ENCODE results near the gene ALOX5. TPM values are rescaled to one million over a fixed set of nuclear protein-coding genes. Genes with fewer than 3 reads are reported as not detected.
A peak's percentile ranks its signal among the peaks of the same experiment; 100 is the strongest.

The ALOX5 gene
- total RNA-seq, 1 experiment from 2014 or later = 0.11 TPM

GRCh38 chr10:45425621-45426563 is 51.9 kb downstream of the ALOX5 start:
- H3K9ac ChIP-seq (ENCODE audit: low read length) = no peak overlapping the region
- no peaks in the 10 kb centered on the region for H3F3A ChIP-seq (ENCODE audit: low read length, unreplicated experiment)
- H3K27ac ChIP-seq (ENCODE audit: low read length) = no peak overlapping the region
- no peaks in the 10 kb centered on the region for H3K9me3 ChIP-seq (ENCODE audit: low read length)
- intact Hi-C loops (cut with micrococcal nuclease) = no loop called here
- no peak overlapping the region for H3K4me2 ChIP-seq (ENCODE audit: low read length)
- no peak overlapping the region for H3K4me3 ChIP-seq (ENCODE audit: low read length)
- H4K20me1 ChIP-seq (ENCODE audit: low read length) = no peaks in the 10 kb centered on the region
- no peak overlapping the region for H2AFZ ChIP-seq (ENCODE audit: low read length)
- ATAC-seq = peak; percentile 98
- H3K27me3 ChIP-seq (ENCODE audit: low read length) = no peaks in the 10 kb centered on the region
- DNase-seq = peak; percentile 74
- TF ChIP-seq EZH2phosphoT487 (IDR thresholded peaks at IDR 0.05; ENCODE audit: borderline replicate concordance, low read length) = no peak
- TF ChIP-seq EZH2 (IDR thresholded peaks at IDR 0.05; ENCODE audit: low read length, unreplicated experiment) = no peak
- TF ChIP-seq CTCF (conservative IDR thresholded peaks at IDR 0.05; ENCODE audit: low read depth, low read length) = no peak
- ChIA-PET POLR2A (ENCODE audit: unreplicated experiment) (interaction anchor here (0.6 kb wide), 1 partner anchor 205 kb away, joined by 4 read pairs; no protein-coding TSS in a partner anchor), CTCF (no interaction called here)
- BruUV-seq (replicated peaks) = no TSS peak
- no peaks in the 10 kb centered on the region for H3K36me3 ChIP-seq (ENCODE audit: low read depth, low read length)
- H3K79me2 ChIP-seq (ENCODE audit: low read length) = no peaks in the 10 kb centered on the region
- H3K4me1 ChIP-seq (ENCODE audit: insufficient read depth, low read length) = peaks cover 8% of the 10 kb centered on the region; the same call in 1 of the 2 replicates
- H3K9me2 ChIP-seq (replicated peaks; ENCODE audit: low read length) = no peaks in the 10 kb centered on the region

GRCh38 chr10:45427262-45427969 is 53.4 kb downstream of the ALOX5 start:
- Histone ChIP-seq H3K27ac (ENCODE audit: low read length) (no peak overlapping the region), H3K9ac (ENCODE audit: low read length) (no peak overlapping the region), H3K4me1 (ENCODE audit: insufficient read depth, low read length) (peaks cover 7% of the 10 kb centered on the region; the same call in 1 of the 2 replicates), H2AFZ (ENCODE audit: low read length) (no peak overlapping the region), H3K27me3 (ENCODE audit: low read length) (no peaks in the 10 kb centered on the region), H3K79me2 (ENCODE audit: low read length) (no peaks in the 10 kb centered on the region), H3K4me2 (ENCODE audit: low read length) (no peak overlapping the region), H3K4me3 (ENCODE audit: low read length) (no peak overlapping the region), H3F3A (ENCODE audit: low read length, unreplicated experiment) (no peaks in the 10 kb centered on the region), H3K36me3 (ENCODE audit: low read depth, low read length) (no peaks in the 10 kb centered on the region), H4K20me1 (ENCODE audit: low read length) (no peaks in the 10 kb centered on the region), H3K9me2 (replicated peaks; ENCODE audit: low read length) (no peaks in the 10 kb centered on the region), H3K9me3 (ENCODE audit: low read length) (no peaks in the 10 kb centered on the region)
- ChIA-PET CTCF (no interaction called here), POLR2A (ENCODE audit: unreplicated experiment) (no interaction called here)
- no peak for TF ChIP-seq EZH2 (IDR thresholded peaks at IDR 0.05; ENCODE audit: low read length, unreplicated experiment)
- BruUV-seq (replicated peaks) = no TSS peak
- ATAC-seq = no peak
- no peak for DNase-seq
- intact Hi-C loops (cut with micrococcal nuclease) = no loop called here

- no peak overlapping the region for H3K9ac ChIP-seq (ENCODE audit: low read length)
- H3K79me2 ChIP-seq (ENCODE audit: low read length) = no peaks in the 10 kb centered on the region
- H3F3A ChIP-seq (ENCODE audit: low read length, unreplicated experiment) = no peaks in the 10 kb centered on the region
- ATAC-seq (no peak), DNase-seq (no peak)
- H3K9me2 ChIP-seq (replicated peaks; ENCODE audit: low read length) = no peaks in the 10 kb centered on the region
- no peak overlapping the region for H3K27ac ChIP-seq (ENCODE audit: low read length)
- H3K4me1 ChIP-seq (ENCODE audit: insufficient read depth, low read length) = peaks cover 7% of the 10 kb centered on the region; the same call in 1 of the 2 replicates
- H4K20me1 ChIP-seq (ENCODE audit: low read length) = no peaks in the 10 kb centered on the region
- ChIA-PET POLR2A (ENCODE audit: unreplicated experiment) (no interaction called here), CTCF (no interaction called here)
- no peak overlapping the region for H3K4me3 ChIP-seq (ENCODE audit: low read length)
- H3K36me3 ChIP-seq (ENCODE audit: low read depth, low read length) = no peaks in the 10 kb centered on the region
- H3K9me3 ChIP-seq (ENCODE audit: low read length) = no peaks in the 10 kb centered on the region
- no TSS peak for BruUV-seq (replicated peaks)
- no peaks in the 10 kb centered on the region for H3K27me3 ChIP-seq (ENCODE audit: low read length)
- intact Hi-C loops (cut with micrococcal nuclease) = no loop called here
- no peak overlapping the region for H3K4me2 ChIP-seq (ENCODE audit: low read length)
- no peak for TF ChIP-seq EZH2 (IDR thresholded peaks at IDR 0.05; ENCODE audit: low read length, unreplicated experiment)
- no peak for TF ChIP-seq EZH2phosphoT487 (IDR thresholded peaks at IDR 0.05; ENCODE audit: borderline replicate concordance, low read length)
- TF ChIP-seq CTCF (conservative IDR thresholded peaks at IDR 0.05; ENCODE audit: low read depth, low read length) = no peak
- H2AFZ ChIP-seq (ENCODE audit: low read length) = no peak overlapping the region
Observed at GRCh38 chr10:45427970-45428366, 54.0 kb downstream of the ALOX5 start.
